Measurements from ENCODE around the gene ETFDH.

The ETFDH gene

DNA sequence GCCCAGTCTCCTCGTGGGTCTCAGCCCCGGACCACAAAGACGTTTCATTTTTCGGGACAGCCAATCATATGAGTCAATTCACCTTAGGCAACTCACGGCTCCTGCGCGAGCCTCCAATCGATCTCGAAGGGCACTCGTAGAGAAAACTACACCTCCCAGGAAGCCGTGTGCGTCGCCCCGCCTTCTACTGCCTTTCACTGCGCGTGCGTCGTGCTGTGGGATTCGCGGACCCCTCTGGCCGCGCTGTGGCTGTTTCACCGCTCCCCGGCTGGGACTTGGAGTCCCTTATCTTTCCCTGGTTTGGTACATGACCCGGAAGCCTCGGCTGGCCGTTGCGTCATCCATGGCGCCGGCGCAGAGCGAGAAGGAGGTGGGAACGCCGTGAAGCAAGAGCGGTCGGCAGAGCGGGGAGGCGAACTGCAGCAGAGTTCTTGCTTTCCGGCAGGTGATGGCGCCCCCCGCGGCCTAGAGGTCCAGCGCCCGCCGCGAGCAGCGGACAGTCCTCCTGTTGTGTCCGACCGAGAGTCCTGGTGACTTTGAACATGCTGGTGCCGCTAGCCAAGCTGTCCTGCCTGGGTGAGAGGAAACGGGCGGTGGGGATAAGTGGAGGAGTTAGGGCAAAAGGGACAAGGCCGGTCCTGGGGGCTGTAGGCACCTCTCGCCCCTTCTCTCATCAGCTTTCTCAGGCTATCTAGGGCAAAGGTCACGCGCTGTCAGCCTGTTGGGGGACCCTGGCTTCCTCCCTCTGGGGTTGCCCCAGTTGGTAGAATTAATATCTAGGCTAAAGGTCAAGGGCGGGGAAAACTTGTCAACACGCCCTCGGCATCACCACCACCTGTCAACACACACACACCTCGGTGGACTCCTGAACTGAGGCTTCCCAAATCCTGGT is at the start of gene ETFDH:
Gene ETFDH (plus strand): TSS at position 382 of the 892 bp plus-strand sequence. CDS start 161 bp downstream, at position 543.
- TF ChIP-seq, protein P1, sequence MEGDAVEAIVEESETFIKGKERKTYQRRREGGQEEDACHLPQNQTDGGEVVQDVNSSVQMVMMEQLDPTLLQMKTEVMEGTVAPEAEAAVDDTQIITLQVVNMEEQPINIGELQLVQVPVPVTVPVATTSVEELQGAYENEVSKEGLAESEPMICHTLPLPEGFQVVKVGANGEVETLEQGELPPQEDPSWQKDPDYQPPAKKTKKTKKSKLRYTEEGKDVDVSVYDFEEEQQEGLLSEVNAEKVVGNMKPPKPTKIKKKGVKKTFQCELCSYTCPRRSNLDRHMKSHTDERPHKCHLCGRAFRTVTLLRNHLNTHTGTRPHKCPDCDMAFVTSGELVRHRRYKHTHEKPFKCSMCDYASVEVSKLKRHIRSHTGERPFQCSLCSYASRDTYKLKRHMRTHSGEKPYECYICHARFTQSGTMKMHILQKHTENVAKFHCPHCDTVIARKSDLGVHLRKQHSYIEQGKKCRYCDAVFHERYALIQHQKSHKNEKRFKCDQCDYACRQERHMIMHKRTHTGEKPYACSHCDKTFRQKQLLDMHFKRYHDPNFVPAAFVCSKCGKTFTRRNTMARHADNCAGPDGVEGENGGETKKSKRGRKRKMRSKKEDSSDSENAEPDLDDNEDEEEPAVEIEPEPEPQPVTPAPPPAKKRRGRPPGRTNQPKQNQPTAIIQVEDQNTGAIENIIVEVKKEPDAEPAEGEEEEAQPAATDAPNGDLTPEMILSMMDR (IDR thresholded peaks at IDR 0.05; ENCODE audit: control insufficient read depth, insufficient read depth, low read depth, low read length, missing control alignments) = peak; percentile 68
- H3K4me3 ChIP-seq (ENCODE audit: control insufficient read depth, low read depth, low read length) = peak within 1 kb of the TSS; percentile 79
- peak; percentile 97 for DNase-seq (ENCODE audit: low read depth)

DNA sequence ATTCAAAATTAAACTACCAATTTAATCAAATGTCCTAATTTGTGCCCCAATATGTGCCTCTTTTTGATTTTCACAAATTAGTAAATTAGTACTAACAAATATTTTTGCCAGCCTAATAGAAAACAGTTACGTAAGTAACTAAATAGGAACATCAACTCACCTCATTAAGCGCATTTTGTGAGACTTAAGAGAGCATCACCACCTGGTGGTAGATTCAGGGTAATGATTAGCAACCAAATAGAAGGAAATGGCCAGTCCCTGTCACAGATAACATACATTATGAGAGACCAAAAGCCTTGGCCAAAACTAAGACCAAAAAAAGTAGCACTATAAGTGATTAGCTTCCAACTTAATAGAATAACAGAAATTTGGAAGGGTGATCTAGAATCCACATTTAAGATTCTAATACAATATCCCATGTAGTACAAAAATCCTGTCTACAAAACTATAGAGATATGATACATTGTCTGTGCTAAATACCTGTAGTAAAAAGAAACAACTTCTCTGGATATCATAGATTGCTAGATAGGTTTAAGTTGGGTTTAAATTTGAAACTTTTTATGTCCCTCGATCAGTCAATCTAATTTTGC is 47.1 kb upstream of the ETFDH start:
- H3K4me3 ChIP-seq (ENCODE audit: control insufficient read depth, low read depth, low read length) = no peak overlapping the region
- TF ChIP-seq, protein P1 (IDR thresholded peaks at IDR 0.05; ENCODE audit: control insufficient read depth, insufficient read depth, low read depth, low read length, missing control alignments) = peak; percentile 70
- DNase-seq (ENCODE audit: low read depth) = peak; percentile 49

DNA sequence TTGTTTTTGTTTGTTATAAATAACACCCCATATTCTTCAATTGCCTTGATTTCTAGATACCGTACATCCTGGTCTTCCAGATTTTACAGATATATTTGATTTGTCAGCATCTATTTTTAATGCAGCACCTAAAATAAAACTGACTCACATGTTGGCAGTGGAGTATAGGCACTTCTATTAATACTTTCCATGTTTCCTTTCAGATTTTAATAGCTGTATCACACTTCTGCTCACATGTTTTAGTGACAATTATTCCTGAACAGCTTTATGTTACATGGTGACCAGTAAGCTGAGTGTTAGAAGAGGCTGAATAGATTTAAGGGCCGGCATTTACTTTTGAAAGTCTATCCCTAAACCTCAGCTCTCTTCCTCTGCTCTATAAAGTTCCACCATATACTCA is 46.6 kb upstream of the ETFDH start:
- no peak overlapping the region for H3K4me3 ChIP-seq (ENCODE audit: control insufficient read depth, low read depth, low read length)
- DNase-seq (ENCODE audit: low read depth) = no peak
- TF ChIP-seq, protein P1 (IDR thresholded peaks at IDR 0.05; ENCODE audit: control insufficient read depth, insufficient read depth, low read depth, low read length, missing control alignments) = no peak

DNA sequence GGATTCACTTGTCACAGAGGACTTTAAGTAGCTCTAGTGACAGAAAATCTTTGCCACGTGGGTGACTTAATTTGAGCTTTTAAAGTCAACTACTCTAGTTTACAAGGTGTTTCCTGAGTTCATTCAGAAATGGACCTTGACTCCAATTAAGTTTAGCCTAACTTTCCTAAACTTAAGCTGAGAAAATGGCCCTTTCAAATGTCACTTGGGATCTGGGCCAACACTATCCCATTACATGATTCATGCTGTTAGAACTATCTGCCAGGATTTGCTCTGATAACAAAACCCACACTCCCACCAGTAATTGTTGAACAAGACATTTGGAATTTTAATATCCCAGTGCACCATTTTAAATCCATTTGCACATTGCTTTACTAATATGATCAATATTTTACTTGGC is 41.2 kb upstream of the ETFDH start:
- no peak overlapping the region for H3K4me3 ChIP-seq (ENCODE audit: control insufficient read depth, low read depth, low read length)
- TF ChIP-seq, protein P1 (IDR thresholded peaks at IDR 0.05; ENCODE audit: control insufficient read depth, insufficient read depth, low read depth, low read length, missing control alignments) = no peak
- DNase-seq (ENCODE audit: low read depth) = peak; percentile 28

DNA sequence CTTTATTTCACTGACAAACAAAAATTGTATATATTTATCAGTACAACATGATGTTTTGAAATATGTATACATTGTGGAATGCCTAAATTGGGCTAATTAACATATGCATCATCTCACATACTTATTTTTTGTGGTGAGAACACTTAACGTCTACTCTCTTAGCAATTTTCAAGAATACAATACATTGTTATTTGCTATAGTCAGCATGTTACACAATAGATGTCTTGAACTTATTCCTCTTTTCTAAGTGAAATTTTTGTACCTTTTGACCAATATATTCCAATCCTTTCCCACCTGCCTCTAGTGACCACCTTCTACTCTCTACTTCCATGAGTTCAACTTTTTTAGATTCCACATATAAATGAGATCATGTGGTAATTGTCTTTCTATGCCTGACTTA is 35.5 kb upstream of the ETFDH start:
- no peak for DNase-seq (ENCODE audit: low read depth)
- TF ChIP-seq, protein P1 (IDR thresholded peaks at IDR 0.05; ENCODE audit: control insufficient read depth, insufficient read depth, low read depth, low read length, missing control alignments) = no peak
- H3K4me3 ChIP-seq (ENCODE audit: control insufficient read depth, low read depth, low read length) = no peak overlapping the region

DNA sequence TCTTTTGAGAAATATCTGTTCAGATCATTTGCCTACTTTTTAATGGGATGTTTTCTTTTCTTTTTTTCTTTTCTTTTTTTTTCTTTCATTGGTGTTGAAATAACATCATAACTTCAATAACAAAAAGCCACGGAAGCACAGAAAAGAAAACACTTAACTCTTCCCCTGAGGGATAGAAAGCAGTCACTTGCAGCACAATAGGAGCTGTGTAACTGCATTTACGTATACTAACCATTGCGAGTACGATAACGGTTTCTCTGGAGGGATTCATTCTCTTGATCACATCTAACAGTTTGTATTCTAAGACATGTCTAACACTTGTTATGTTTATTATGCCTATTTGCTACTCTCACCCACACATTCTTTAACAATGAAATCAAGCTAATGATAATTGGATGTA is 27.7 kb upstream of the ETFDH start:
- no peak overlapping the region for H3K4me3 ChIP-seq (ENCODE audit: control insufficient read depth, low read depth, low read length)
- no peak for DNase-seq (ENCODE audit: low read depth)
- TF ChIP-seq, protein P1 (IDR thresholded peaks at IDR 0.05; ENCODE audit: control insufficient read depth, insufficient read depth, low read depth, low read length, missing control alignments) = no peak

Measured in AG09309 (cell line).